GM21723 (cell line): ENCODE results near the gene C1orf105.
"Not testable (repeated sequence)": the region's sequence is repeated elsewhere in the genome, so short reads cannot be mapped to it uniquely, and the experiment has no call there.

Source experiments
- ATAC-seq: cut with Tn5 transposase; IDR thresholded peaks from one replicate; pipeline ENCODE4 v1.9.1; 2021; ENCODE audit warnings: mild to moderate bottlenecking, moderate library complexity; ENCODE audit not compliant: unreplicated experiment

Gene C1orf105, protein sequence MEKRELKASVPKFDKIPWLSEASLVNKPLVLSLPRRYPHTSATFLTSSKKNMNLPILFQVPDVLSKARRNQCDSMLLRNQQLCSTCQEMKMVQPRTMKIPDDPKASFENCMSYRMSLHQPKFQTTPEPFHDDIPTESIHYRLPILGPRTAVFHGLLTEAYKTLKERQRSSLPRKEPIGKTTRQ

GRCh38 chr1:172420385-172420784 lies at the start of gene C1orf105:
Gene C1orf105 (plus strand): TSS chr1:172420685. CDS start chr1:172420886, 201 bp downstream.
- ATAC-seq, result no peak

DNA sequence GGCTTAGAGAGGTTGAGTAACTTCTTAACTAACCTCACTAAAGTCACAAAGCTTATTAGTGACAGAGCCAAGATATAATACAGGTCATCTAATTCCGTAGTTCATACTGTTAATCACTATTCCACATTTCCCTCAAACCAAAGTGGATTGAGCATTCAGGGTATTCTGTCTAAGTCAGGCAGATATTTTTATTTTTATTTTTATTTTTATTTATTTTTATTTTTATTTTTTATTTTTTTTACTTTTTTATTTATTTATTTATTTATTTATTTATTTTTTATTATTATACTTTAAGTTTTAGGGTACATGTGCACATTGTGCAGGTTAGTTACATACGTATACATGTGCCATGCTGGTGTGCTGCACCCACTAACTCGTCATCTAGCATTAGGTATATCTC lies 48.8 kb upstream of the C1orf105 start:
- not testable (repeated sequence) for ATAC-seq

- no peak for ATAC-seq
These were observed 46.6 kb upstream of the C1orf105 start for GRCh38 chr1:172373864-172374263.

GRCh38 chr1:172375211-172375631 lies 45.3 kb upstream of the C1orf105 start:
- no peak for ATAC-seq

DNA sequence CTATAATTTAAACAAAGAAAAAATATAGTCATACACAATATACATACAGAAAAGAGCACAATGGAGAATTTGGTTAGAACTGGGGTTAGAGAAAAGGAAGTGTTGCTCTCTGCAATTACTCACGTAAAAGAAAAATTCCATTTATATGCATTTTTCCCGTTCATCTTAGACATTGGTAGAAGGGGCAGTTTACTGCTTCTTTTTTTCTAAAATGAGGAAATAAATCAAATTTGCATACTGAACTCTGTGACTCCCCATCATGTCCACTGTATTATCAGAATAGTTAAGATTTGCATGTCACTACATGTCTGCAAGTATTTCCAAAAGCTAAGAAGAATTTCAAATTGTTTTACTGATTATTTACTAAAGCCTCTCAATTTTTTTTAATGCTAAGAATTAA lies 44.1 kb upstream of the C1orf105 start:
- no peak for ATAC-seq

DNA sequence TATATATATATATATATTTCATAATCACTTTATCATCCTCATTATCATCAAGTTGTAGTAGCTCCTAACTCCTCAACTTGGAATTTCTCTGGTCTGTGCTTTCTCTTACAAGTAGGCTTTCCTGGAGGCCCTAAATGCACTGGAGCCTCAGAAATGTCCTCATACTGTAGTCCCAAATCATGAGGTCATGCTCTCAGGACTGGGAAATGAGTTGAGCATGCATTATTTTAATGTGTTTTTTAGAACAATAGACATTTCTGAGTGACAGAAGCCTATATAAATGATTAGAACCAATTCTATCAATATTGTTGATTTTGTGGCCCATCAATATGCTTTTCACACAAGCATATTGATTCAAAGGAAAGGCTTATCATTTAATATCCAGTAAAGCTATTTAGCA lies 42.9 kb upstream of the C1orf105 start:
- ATAC-seq, result no peak

- ATAC-seq, result no peak
These were observed 42.2 kb upstream of the C1orf105 start for GRCh38 chr1:172378109-172378760.

DNA sequence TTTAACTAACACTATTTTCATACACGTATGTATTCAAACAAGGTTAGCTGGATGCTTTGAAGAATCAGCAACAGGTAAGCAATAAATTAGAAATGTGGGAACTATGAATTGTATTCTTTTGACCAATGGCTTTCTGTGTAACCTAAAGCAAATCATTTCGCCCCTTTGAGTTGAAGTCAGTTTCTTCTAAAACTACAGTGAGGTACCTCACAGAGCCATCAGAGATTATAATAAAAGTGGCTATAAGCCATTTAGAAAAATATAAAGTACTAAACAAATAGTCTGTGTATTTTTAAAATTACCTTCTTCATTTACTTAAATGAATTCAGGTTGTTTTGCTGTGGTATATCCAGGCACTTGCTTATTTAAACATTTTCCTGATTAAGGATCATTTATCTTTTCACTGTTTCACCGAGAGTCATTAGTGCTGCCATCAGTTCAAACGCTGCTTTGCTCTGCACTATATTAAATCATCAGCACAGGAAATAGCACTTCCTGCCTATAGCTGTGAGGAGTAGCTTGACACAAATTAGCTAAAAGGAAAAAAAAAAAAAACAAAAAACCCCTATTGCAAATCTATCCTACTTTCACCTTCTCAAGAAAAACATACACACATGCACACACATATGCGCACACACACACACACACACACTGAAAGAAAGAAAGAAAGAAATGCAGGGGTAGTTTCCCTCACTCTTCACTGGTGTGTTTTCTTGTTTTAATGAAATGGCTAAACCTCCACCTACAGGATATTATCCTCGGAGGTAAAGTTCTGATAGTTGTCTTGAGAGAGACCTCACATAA lies 39.8 kb upstream of the C1orf105 start:
- peak; percentile 95 for ATAC-seq

- no peak for ATAC-seq
These were observed 38.5 kb upstream of the C1orf105 start for GRCh38 chr1:172381946-172382345.

DNA sequence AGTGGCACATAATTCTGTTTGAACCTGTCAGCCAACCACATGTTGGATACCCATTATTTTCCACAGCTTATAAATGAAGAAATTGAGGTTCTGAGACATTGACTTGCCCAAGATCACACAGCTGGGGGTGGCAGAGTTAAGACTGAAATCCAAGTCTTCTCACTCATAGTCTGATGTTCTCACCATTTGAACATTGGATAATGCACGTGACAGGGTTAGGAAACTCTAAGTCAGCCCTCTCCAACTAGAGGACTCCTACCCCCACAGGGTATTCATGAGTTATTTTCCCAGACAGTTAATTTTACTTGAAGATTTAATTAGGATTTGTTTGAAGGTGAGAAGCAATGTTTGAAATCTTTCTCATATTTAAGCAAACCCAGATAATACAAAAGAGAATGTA lies 38.1 kb upstream of the C1orf105 start:
- ATAC-seq, result no peak

GRCh38 chr1:172382990-172383389 lies 37.5 kb upstream of the C1orf105 start:
- no peak for ATAC-seq

DNA sequence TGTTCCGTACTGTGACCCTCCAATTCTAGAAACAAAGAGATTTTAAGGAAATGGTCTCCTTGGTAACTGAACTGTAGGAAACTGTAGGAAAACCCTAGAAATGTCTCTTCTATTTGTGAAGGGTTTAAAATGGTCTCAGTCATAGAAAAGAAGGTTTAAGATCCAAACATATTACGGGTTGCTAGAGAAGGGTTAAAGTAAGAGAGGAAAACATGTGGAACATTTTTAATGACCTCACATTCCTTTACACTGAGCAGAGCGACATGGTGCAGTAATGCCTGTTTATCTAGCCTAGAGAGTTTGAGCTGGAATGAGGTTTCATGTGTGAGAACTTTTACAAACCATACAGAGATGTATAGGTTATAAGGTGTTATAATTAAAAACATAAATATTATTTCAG lies 36.9 kb upstream of the C1orf105 start:
- ATAC-seq, result no peak

DNA sequence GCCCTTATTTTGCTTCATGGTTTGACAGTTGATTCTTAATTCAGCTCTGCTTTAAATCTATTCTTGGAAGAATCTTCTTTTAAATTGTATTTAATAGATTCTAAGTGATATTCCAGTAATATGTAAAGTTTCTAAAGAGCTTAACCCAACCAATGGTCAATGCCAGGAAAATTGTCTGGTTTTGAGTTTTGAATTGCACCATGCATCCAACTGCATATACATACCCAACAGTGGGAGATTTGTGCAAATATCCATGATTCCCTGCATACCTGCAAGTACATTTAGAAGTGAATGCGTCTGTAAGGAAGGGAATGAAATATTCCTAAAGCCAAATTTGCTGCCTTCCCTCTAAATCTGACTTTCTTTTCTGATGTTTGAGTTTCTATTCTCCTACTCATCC lies 35.8 kb upstream of the C1orf105 start:
- no peak for ATAC-seq

DNA sequence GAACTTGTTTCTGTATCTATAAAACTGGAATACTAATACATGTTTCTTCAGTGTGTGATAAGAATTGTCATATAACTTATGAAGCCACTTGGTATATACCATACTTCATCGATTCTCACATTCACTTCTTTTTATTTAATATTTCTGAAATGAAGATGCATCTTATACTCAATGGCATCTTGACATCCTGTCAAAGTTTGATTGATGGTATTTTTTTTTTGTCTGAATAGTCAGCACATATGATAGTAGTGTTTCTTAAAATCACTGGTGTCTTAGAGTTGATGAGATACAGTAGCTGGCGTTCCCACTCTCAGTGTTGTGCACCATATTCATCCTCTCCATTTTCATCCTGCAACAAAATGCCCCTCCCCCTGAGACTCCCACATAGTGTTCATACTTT lies 34.4 kb upstream of the C1orf105 start:
- no peak for ATAC-seq

- no peak for ATAC-seq
These were observed 32.0 kb upstream of the C1orf105 start for GRCh38 chr1:172388490-172388889.

- peak; percentile 21 for ATAC-seq
These were observed 30.2 kb upstream of the C1orf105 start for GRCh38 chr1:172390301-172390682.

DNA sequence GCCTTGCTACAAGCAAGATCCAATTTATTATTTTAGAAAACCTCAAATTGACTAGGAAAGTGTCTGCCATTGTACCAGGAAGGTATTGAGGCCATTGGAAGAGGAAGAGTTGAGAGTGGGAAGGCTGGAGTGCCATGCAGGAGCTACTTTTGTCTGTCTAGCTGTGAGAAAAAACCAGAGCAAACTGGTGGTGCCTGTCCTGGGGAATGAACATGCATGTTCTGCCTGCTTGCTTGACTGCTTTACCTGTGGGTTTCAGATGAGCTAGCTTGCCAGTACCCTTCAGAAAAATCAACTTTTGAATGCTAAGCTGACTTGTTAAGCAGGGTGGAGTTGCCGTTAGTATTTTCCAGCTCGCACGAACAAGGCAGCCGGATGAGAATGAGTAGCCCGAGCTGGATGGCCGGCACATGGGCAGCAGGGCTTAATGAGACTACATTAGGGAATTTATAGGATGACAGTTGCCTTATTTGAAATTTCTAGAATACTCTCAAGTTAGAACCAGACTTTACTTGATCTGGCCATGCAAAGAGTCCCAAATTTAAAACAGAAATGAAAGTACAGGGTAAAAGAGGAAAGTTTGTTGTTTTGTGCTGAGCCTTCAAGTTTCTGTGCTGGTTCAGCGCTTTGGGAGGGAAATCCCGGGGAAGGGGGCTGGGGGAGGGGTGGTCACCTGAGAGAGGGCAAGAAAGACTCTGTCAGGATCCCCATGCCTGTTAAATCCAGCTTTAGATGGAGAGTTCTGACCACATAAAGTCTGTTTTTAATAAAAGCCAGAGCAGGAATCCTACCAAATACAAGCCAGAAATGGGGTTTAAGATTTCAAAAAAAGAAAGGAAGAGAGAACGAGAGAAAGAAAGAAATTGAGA lies 29.6 kb upstream of the C1orf105 start:
- ATAC-seq, result peak; percentile 63

DNA sequence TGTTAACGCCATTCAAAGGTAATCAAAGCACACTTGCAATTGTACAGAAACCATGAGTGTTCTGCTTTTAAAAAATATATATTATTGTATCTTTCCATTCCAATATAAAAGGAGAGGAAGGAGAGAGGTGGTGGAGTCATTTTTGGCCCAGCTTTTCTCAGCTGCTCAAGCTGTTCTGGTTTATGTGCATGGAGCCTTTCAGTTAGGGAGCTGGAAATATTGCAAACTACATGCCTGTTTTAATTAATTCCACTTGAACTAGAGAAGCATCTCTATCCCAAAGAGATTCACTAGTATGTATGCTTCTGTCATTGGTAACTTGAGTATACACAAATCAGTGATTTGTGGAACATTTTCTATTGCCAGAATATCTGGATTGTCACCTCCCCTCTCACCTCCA lies 28.5 kb upstream of the C1orf105 start:
- no peak for ATAC-seq

GRCh38 chr1:172393354-172393753 lies 27.1 kb upstream of the C1orf105 start:
- ATAC-seq, result no peak

GRCh38 chr1:172394141-172394751 lies 26.2 kb upstream of the C1orf105 start:
- peak; percentile 70 for ATAC-seq

DNA sequence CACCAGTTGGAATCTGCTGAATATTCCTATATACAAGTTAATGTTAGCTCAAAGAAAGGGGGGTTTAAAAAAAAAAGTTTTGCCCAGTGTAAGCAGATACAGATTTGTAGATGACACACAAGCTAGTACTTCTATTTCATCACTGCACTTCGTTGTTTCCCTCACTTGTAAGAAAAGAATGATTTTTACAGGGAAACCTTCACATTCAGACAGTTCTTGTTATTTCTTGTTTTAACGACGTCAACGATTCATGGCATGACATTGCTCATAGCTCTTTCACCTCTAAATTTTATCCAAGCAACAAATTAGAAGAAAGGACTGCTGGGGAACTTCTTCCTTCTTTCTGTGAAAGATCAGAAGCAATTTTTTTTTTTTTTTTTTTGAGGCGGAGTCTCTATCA lies 25.7 kb upstream of the C1orf105 start:
- ATAC-seq, result no peak
